ENCODE measurements around the gene FGF1.

DNA sequence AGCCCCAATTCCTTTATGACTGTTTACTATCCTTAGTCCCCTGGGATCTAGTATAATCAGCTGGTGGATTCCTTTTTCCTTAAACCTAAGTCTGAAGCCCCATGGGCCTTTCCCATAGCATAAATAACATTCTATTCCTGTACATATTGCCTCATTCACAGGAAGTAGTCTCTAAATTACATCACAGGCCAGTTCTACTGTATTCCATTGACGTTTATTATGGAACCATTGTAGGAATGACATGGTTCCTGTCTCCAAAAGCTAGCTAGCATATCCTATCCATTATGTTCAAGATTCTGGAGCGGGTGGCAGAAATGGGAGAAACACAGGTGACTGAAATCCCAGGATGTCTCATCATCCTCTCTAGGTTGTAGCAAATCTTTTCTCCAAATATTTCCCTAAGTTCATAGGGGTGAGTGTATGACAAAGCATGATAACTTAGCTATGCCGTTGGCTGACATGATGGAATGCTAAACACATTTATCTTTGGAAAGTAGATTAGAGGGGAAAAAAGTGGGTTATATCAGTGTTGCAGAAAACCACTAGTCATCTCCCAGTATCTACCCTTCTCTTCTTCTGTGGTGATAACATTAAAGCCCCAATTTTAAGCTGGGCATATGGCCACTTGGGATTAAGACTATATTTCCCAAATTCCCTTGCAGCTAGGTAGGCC, 140.1 kb downstream of the FGF1 start:
- no peak for TF ChIP-seq EZH2 (IDR thresholded peaks at IDR 0.05)
- TF ChIP-seq, protein P1, sequence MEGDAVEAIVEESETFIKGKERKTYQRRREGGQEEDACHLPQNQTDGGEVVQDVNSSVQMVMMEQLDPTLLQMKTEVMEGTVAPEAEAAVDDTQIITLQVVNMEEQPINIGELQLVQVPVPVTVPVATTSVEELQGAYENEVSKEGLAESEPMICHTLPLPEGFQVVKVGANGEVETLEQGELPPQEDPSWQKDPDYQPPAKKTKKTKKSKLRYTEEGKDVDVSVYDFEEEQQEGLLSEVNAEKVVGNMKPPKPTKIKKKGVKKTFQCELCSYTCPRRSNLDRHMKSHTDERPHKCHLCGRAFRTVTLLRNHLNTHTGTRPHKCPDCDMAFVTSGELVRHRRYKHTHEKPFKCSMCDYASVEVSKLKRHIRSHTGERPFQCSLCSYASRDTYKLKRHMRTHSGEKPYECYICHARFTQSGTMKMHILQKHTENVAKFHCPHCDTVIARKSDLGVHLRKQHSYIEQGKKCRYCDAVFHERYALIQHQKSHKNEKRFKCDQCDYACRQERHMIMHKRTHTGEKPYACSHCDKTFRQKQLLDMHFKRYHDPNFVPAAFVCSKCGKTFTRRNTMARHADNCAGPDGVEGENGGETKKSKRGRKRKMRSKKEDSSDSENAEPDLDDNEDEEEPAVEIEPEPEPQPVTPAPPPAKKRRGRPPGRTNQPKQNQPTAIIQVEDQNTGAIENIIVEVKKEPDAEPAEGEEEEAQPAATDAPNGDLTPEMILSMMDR (IDR thresholded peaks at IDR 0.05), result no peak
- no peak for TF ChIP-seq EZH2phosphoT487 (IDR thresholded peaks at IDR 0.05)
